Activated naive CD8-positive, alpha-beta T cell treated with anti-CD3 and anti-CD28 coated beads, Interleukin-2, amount 50 U/mL, for 24 hours (primary cell): Measurements from ENCODE around the gene SPC25.
"Not testable (repeated sequence)": the region's sequence is repeated elsewhere in the genome, so short reads cannot be mapped to it uniquely, and the experiment has no call there.

ENCODE experiments used
- ATAC-seq: fragments of 150-1000 bp; cut with Tn5 transposase; one replicate; pipeline ENCODE4 v1.10.0; 2021
- DNase-seq: peaks from one replicate; pipeline ENCODE4 v3.0.0; 2021
- H3K27ac Mint-ChIP-seq: one replicate; pipeline ENCODE4 v1.8.0; 2021; ENCODE audit warnings: mild to moderate bottlenecking, mixed read lengths
- H3K27me3 Mint-ChIP-seq: one replicate; pipeline ENCODE4 v1.8.0; 2021; ENCODE audit warnings: mixed read lengths
- H3K36me3 Mint-ChIP-seq: one replicate; pipeline ENCODE4 v1.8.0; 2021; ENCODE audit warnings: low read depth, mixed read lengths
- H3K4me1 Mint-ChIP-seq: one replicate; pipeline ENCODE4 v1.8.0; 2021; ENCODE audit warnings: mixed read lengths
- H3K4me3 Mint-ChIP-seq: one replicate; pipeline ENCODE4 v1.8.0; 2021; ENCODE audit warnings: mild to moderate bottlenecking, moderate library complexity, mixed read lengths
- H3K9me3 Mint-ChIP-seq: one replicate; pipeline ENCODE4 v1.8.0; 2021; ENCODE audit warnings: mixed read lengths

Gene SPC25, protein sequence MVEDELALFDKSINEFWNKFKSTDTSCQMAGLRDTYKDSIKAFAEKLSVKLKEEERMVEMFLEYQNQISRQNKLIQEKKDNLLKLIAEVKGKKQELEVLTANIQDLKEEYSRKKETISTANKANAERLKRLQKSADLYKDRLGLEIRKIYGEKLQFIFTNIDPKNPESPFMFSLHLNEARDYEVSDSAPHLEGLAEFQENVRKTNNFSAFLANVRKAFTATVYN

DNA sequence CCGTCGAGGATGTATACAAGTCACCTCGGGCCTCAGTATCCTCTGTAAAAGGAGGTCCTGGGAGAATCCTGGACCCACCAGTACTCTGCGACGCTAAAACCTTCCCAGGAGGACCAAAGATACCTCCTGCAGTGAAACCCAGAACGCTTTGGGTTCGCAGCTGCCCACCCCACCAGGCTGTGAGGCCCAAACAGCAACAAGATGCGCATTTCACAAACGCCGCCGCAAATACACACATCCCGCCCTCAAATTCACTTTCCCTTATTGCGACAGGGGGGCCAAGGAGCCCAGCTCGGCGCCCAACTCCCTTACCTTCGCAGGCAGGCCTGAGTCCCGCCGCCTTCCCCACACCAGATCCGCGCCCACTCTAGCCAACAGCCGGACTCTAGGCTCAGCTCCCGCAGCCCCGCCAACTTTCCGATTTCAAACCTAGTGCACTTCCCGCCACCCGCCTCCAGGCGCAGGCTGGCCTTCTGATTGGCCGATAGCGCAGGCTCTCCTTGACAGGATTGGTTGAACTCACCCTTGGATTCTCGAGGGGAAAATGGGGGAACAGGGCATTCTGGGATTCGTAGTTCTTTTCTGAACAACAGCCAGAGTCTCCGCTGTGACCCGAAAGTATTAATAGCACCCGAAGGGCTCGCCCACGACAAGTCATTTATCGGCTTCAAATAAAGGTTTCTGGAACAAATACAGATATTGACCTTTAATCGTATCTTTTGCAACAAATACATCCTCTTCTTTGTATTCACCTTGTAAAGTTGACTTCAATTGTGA is at the start of gene SPC25:
Gene SPC25 (minus strand): TSS at position 425 of the 777 bp plus-strand sequence. CDS start 911 bp downstream, outside the sequence.
- Mint-ChIP-seq H3K27ac (peak within 1 kb of the TSS; percentile 97), H3K27me3 (peaks cover 8% of the 10 kb centered on the region), H3K36me3 (peaks cover 19% of the 10 kb centered on the region), H3K4me1 (peaks cover 12% of the 10 kb centered on the region), H3K4me3 (peak within 1 kb of the TSS; percentile 100), H3K9me3 (no peaks in the 10 kb centered on the region)
- DNase-seq: peak; percentile 86
- peak; percentile 99 for ATAC-seq

DNA sequence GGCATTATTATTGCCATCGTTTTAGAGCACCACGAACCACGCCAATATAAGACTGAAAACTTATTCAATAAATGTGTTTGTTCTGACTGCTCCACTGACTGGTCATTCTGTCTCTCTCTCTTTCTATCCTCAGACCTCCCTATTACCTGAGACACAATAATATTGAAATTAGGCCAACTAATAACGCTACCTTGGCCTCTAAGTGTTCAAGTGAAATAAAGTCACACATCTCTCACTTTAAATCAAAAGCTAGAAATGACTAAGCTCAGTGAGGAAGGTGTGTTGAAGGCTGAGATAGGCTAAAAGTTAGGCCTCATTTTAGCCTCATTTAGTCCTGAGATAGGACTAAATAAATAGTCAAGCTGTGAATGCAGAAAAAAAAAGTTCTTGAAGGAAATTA is 49.7 kb upstream of the SPC25 start:
- no peak for DNase-seq
- Mint-ChIP-seq H3K4me1 (no peaks in the 10 kb centered on the region), H3K36me3 (no peaks in the 10 kb centered on the region), H3K4me3 (no peak overlapping the region), H3K27ac (no peak overlapping the region), H3K27me3 (peaks cover under 1% of the 10 kb centered on the region), H3K9me3 (no peaks in the 10 kb centered on the region)
- no peak for ATAC-seq

DNA sequence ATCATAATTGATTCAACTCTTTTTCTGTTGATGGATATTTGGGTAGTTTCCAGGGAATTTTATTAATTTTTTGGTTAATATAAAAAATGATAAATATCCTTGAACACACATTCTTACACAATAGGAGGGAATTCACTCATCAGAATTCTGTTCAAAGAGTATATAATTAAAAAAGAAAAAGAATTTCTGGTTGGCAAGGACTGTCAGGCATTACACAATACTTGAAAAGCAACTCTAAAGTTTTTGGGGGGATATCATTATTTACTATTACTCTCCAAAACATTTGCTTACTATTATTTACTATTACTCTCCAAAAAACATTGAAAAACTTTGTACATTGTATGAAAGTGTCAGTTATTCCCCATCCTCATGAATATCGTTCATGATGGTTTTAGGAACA is 48.8 kb upstream of the SPC25 start:
- H3K36me3 Mint-ChIP-seq: no peaks in the 10 kb centered on the region
- H3K27ac Mint-ChIP-seq: no peak overlapping the region
- H3K4me3 Mint-ChIP-seq: no peak overlapping the region
- DNase-seq (no peak), ATAC-seq (no peak)
- H3K27me3 Mint-ChIP-seq: peaks cover 4% of the 10 kb centered on the region
- H3K4me1 Mint-ChIP-seq: no peaks in the 10 kb centered on the region
- no peaks in the 10 kb centered on the region for H3K9me3 Mint-ChIP-seq

DNA sequence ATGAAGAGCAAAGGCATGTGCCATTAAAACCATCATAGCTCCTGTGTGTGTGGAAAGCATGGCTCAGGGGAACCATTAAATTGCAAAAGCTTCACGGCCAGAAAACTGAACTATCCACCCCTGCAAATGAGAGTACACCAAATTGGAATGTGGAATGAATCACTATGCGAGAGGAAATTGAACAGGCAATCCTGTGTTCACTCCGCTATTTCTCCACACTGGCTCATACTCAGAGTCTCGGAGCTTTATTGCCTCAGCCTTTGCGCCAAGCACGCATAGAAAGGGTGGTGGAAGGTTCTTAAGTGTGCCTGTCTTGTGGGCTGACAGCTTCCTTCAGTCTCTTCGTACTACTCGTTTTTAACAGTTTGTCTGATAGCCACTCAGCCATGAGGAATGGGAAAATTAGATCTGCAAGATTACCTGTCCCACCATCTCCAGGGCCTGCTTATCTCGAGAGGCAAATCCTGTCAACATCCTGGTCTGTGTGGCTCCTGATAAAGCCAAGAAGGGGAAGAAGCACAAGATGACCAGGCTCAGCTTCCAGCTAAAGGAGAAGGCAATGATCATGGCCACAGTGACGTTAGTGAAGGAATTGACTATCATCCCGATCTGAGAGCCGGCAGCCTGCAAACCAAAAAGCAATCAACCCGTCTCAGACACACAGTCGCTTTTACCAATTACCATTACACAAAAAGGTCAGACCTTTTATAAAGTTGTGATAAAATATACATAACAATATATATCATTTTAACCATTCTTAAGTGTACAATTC is 45.8 kb upstream of the SPC25 start:
- no peak for ATAC-seq
- DNase-seq: no peak
- Mint-ChIP-seq H3K27ac (no peak overlapping the region), H3K36me3 (no peaks in the 10 kb centered on the region), H3K27me3 (peaks cover 6% of the 10 kb centered on the region), H3K4me1 (no peaks in the 10 kb centered on the region), H3K4me3 (no peak overlapping the region), H3K9me3 (no peaks in the 10 kb centered on the region)

DNA sequence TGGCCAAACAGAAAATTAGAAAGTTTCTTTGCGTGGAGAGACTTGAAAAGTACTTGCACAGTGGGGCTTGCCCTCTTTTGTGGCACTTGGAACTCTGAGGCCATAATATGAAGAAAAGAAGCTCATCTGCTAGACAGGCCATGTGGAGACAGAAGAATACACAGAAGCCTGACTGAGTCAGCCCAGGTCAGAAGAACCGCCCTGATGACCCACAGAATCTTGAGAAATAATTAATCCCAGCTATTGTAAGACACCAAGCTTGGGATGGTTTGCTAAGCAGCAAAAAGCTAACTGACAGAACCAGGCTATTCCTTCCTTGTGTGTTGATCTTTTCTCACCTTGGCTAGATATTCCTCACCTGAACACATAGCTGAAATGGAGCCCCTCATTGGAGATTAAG is 44.6 kb upstream of the SPC25 start:
- no peak for ATAC-seq

DNA sequence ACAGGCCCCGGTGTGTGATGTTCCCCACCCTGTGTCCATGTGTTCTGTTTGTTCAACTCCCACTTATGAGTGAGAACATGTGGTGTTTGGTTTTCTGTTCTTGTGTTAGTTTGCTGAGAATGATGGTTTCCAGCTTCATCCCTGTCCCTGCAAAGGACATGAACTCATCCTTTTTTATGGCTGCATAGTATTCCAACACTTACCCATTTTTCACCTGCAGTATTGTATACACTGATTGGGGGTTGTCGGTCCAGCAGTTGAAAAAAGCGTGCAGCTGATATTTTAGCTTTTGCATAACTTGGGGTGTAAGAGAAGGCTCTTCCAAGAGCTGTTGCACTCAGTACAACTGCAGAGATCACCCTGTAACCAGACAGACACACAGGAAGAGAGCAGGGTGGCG is 41.9 kb upstream of the SPC25 start:
- not testable (repeated sequence) for H3K27ac Mint-ChIP-seq, H3K36me3 Mint-ChIP-seq

More for the DNA sequence above, 44.6 kb upstream of the SPC25 start:
- Mint-ChIP-seq H3K27me3 (peaks cover 6% of the 10 kb centered on the region), H3K36me3 (no peaks in the 10 kb centered on the region), H3K27ac (no peak overlapping the region), H3K4me3 (no peak overlapping the region), H3K9me3 (no peaks in the 10 kb centered on the region), H3K4me1 (no peaks in the 10 kb centered on the region)
- no peak for DNase-seq

DNA sequence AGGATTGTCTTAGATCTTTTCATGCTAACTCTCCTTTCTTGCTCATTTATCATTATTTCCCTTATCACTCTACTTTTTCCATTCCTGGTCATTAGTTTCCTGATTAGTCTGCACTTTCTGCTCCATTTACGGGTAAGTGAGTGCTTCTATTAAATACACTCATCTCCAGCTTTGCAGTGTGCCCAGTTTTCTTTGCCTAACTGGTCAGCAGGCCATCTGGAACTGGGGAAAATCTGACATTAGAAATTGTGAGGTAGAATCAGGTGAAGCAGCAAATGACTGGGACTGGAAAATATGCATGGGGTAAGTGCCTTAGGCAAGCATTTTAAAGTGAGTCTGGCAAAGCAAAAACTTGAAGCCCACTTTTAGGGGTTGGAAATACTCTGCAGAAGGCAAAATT is 40.0 kb upstream of the SPC25 start:
- H3K27ac Mint-ChIP-seq: no peak overlapping the region
- H3K27me3 Mint-ChIP-seq: peaks cover 12% of the 10 kb centered on the region
- H3K4me1 Mint-ChIP-seq: no peaks in the 10 kb centered on the region
- ATAC-seq: no peak
- no peaks in the 10 kb centered on the region for H3K9me3 Mint-ChIP-seq
- no peaks in the 10 kb centered on the region for H3K36me3 Mint-ChIP-seq
- no peak overlapping the region for H3K4me3 Mint-ChIP-seq
- no peak for DNase-seq

More for the DNA sequence above, 41.9 kb upstream of the SPC25 start:
- not testable (repeated sequence) for H3K4me1 Mint-ChIP-seq, H3K9me3 Mint-ChIP-seq, ATAC-seq, H3K4me3 Mint-ChIP-seq, DNase-seq
- peaks cover 10% of the 10 kb centered on the region for H3K27me3 Mint-ChIP-seq

DNA sequence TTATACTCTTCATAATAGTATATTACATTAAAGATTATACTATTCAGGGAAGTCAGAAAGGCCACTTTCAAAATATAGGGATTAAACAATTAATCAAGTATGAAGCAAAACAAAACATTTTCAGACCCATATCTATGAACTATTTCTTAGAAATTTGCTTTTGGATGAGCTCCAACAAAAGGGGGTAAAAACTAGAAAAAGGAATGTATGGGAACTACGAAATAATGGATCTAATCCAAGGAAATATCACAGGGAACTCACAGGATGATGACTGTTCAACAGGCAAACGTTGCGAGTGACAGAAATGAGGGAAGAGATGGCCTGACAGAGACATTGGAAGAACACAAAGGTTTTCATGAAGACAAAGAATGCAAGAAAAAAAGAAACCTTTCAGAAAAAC is 38.8 kb upstream of the SPC25 start:
- ATAC-seq (no peak), DNase-seq (no peak)
- Mint-ChIP-seq H3K27ac (no peak overlapping the region), H3K27me3 (peaks cover 8% of the 10 kb centered on the region), H3K4me3 (no peak overlapping the region), H3K9me3 (no peaks in the 10 kb centered on the region), H3K36me3 (no peaks in the 10 kb centered on the region), H3K4me1 (no peaks in the 10 kb centered on the region)

DNA sequence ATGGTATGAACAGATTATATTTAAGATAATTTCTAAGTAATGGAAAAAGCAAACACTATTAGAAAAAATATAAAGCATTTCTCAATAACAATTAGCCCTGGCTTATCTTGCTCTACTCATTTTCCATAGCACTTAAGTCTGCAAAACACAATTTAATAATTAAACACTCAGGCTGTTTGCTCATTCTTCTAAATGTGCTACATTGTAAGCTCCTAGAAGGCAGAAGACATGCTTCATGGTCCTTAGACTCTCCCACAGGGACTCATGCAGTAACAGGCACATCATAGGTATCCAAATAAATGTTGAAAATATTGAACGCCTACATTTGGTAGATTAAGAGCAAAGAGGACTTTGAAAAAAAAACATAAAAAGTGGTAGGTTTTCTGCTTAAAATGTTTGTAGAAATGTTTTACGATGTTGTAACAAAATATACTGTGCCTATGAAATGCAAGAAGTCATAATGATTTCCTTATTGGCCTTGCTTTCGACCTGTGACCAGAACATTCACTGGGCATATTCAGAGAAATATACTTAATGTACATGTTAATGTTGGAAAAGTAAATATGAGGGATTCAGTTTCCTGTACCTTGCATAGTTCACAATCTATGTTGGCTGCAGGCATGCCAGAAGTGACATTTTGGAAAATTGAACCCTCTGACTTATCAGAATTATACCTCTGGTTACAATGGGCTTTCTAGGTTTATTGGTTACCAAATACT is 38.0 kb upstream of the SPC25 start:
- H3K9me3 Mint-ChIP-seq: no peaks in the 10 kb centered on the region
- DNase-seq (no peak), ATAC-seq (no peak)
- no peak overlapping the region for H3K4me3 Mint-ChIP-seq
- H3K27me3 Mint-ChIP-seq: peaks cover 8% of the 10 kb centered on the region
- H3K27ac Mint-ChIP-seq: no peak overlapping the region
- no peaks in the 10 kb centered on the region for H3K36me3 Mint-ChIP-seq
- H3K4me1 Mint-ChIP-seq: no peaks in the 10 kb centered on the region

DNA sequence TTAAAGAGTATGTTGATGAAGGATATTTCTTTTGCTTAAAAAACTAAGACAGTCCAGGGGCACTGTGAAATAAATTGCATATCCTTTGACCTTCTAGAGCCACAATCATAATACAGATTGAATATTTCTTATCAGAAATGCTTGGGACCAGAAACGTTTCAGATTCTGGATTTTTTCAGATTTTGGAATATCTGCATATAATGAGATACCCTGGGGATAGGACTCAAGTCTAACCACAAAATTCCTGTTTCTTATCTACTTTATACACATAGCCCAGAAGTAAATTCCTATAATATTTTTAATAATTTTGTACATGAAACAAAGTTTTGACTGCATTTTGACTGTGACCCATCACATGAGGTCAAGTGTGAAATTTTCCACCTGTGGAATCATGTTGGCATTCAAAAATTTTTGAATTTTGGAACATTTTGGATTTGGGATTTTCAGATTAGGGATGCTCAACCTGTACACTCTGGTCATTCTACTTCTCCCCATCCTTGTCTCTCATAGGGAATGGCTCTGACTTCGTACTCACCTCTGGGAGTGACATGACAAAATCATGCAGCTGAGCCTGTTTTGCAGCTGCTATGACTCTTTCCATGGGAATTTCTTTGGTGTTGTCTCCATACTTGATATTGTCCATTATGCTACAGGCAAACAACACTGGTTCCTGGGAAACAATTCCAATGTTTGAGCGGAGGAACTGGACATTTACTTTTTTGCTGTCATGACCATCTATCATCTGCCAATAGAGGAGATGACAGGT is 36.6 kb upstream of the SPC25 start:
- Mint-ChIP-seq H3K4me1 (no peaks in the 10 kb centered on the region), H3K4me3 (no peak overlapping the region), H3K9me3 (no peaks in the 10 kb centered on the region), H3K27ac (no peak overlapping the region), H3K27me3 (peaks cover 8% of the 10 kb centered on the region), H3K36me3 (no peaks in the 10 kb centered on the region)
- no peak for ATAC-seq
- no peak for DNase-seq

DNA sequence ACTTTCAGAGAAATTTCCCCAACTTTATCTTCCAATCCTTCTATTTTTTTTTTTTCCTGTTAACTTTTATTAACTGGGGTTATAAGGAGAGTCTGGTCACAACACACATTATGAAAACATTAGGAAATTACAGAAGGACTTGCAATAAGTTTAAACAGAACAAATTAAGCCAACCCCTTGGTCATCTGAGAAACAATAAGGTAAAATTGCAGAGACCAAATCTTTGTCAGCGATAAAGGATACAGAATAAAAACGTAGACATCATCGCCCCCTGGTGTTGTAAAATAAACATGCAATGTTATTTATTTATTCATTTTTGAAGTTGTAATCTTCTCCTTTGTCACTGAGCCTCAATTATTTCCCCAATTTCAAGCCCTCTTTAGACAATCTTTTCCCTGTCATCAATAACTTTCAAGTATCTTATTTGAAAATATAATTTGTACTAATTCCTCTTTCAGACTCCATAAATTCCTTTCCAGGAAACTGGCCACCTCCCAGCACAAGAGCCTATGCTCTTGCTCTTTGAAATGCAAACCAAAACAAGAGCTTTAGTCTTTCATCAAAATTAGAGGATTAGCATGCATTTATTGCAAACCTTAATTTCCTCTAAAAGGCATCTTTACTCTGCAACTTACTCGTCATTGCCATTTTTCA is 30.4 kb upstream of the SPC25 start:
- no peaks in the 10 kb centered on the region for H3K36me3 Mint-ChIP-seq
- H3K4me1 Mint-ChIP-seq: peaks cover 6% of the 10 kb centered on the region
- DNase-seq (no peak), ATAC-seq (no peak)
- no peak overlapping the region for H3K4me3 Mint-ChIP-seq
- H3K9me3 Mint-ChIP-seq: no peaks in the 10 kb centered on the region
- H3K27me3 Mint-ChIP-seq: peaks cover 11% of the 10 kb centered on the region
- H3K27ac Mint-ChIP-seq: no peak overlapping the region

DNA sequence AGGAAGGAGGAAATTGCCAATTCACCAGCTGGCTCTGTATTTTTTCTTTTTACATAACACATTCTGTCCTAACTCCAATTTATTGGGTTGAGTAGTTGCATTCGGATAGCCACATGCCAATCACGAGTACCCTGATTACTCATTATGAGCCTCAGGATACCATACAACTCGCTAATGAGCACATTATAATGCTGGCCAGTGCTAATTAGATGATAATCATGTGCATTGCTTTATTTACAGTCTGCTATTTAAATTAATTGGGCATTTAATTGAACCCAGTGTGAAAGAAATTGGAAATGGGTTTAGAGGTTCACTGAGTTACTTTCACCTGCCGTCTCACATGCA is 26.1 kb upstream of the SPC25 start:
- peaks cover 12% of the 10 kb centered on the region for H3K4me1 Mint-ChIP-seq

DNA sequence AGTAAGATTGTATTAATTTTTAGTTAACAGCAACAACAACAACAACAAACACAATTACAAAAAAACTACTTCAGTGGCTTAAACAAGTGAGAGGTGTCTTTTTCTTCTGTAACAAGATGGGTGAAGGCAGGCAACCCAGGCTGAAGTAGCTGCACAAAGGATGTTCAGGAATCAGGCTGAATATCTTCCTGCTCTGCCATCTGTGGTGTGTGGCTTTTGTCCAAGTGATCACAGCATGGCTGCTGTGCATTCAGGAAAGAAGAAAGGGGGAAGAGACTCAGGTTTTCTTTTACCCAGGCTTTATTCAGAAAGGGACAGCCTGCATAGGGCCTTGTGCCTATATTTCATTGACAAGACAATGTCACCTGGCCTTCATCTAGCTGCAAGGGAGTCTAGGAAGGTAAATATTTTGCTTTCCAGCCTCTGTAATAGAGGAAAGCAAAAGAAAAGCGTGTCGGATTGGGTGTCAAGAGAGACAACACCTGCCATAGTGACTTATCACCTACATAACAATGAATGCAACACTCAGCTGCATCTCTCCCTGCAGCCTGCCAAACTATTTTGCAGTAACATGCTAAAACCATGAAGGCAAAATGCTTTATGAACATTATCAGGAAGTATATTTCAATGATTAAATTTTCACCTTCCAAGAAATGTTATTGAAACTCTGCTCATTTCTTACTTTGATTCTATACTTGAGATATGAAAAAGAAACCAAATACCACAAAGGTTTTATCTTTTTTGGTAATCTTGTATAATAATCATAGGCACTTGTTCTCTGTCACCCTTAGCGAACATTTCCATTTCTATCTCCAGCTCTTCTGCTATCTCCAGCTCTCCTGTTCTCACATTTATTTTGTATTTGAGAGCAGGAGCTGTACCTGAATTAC is 25.5 kb upstream of the SPC25 start:
- Mint-ChIP-seq H3K4me3 (no peak overlapping the region), H3K27ac (no peak overlapping the region), H3K27me3 (peaks cover 27% of the 10 kb centered on the region), H3K9me3 (no peaks in the 10 kb centered on the region), H3K36me3 (no peaks in the 10 kb centered on the region), H3K4me1 (peaks cover 12% of the 10 kb centered on the region)
- ATAC-seq (peak; percentile 46), DNase-seq (no peak)

More for the DNA sequence above, 26.1 kb upstream of the SPC25 start:
- DNase-seq: no peak
- H3K36me3 Mint-ChIP-seq: no peaks in the 10 kb centered on the region
- no peaks in the 10 kb centered on the region for H3K9me3 Mint-ChIP-seq
- H3K27ac Mint-ChIP-seq: no peak overlapping the region
- peaks cover 28% of the 10 kb centered on the region for H3K27me3 Mint-ChIP-seq
- no peak overlapping the region for H3K4me3 Mint-ChIP-seq
- ATAC-seq: no peak
